GM19238 (cell line): ENCODE data around the gene MGLL.

Experiments
- DNase-seq: peaks from one replicate; pipeline ENCODE4 v3.0.0; 2011; ENCODE audit warnings: low spot score; ENCODE audit not compliant: insufficient read length

Gene MGLL

DNA sequence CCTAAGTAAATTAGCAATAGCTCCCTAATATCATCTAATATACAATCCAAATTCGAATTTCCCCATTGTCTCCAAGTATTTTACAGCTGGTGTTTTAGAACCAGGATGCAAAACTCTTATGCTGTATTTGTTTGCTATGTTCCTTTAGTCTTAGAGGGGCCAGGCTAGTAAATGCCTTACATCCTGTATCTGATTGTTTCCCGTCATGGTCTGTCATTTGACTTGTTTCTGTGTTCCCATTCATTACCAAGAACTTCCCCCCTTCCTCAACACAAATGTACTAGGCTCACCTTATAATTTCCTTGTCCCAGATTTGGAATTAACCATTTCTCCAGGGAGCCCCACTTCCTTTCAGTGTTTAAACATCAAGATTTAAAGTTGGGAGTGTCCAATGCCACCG, 95.4 kb downstream of the MGLL start:
- no peak for DNase-seq

DNA sequence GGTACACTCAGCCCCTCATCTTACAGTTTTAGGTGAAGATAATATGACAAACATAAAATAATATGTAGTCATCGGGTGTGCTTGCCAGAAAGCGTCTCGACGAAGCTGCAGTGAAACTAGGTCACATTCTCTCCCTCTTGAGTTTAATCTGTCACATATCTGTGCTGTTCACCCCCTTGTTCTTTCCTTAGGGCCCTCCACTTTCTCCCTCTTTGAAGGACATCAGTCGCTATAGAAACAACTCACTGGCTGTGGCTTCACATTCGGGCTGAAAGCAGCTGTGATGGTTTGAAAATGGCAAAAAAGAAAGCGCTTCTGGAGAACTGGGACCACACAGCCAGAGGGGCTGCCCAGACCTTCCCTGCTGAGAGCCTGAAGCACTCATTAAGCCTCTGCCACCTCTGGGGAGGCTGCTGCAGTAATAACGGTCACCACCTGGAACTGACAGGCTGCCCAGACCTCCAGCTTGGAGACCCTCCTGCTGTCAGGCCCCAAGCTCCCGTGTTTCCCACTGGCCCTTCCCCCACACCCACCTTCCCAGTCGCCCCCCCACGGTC, 99.2 kb downstream of the MGLL start:
- DNase-seq: no peak

GRCh38 chr3:127722091-127722784, 100.1 kb downstream of the MGLL start:
- DNase-seq: no peak

GRCh38 chr3:127720985-127721935, 101.1 kb downstream of the MGLL start:
- DNase-seq: no peak

- no peak for DNase-seq
These were observed 102.0 kb downstream of the MGLL start for GRCh38 chr3:127720161-127720823.

DNA sequence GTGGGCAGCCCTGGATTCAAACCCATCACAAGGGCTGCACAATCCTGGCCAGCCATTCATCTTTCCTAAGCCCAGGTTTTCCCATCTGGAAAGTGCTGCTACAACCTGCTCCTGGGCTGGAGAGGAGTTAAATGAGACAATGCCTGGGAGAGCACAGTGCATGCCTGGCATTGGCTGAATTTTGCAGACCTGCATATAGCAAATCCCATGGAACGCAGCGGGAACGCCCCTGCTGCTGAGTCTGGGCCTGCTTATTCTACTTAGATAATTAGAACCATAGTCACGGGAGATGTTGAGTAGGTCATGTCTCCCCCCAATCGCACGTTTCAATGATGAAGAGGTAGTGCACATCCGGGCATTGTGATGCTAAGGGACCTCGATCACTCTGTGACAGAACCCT, 102.9 kb downstream of the MGLL start:
- no peak for DNase-seq

DNA sequence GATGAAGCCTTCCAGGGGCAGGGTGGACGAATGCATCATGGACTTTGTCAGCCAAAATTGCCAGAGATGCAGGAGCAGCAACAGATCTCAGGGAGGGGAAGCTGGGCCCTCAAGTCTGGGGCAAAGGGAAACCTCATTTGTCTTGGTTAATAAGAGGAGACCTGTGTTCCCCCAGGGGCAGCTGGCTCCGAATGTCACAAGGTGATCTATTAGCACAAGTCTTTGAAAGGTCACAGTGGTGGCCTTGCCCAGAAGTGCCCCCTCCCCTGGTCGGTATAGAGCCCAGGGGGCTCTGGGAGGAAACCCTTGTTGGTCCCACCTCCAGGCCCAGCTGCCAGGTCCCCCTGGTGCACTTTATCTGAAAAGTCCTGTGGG, 103.4 kb downstream of the MGLL start:
- DNase-seq: no peak

- DNase-seq: no peak
These were observed 103.9 kb downstream of the MGLL start for GRCh38 chr3:127718245-127718915.

DNA sequence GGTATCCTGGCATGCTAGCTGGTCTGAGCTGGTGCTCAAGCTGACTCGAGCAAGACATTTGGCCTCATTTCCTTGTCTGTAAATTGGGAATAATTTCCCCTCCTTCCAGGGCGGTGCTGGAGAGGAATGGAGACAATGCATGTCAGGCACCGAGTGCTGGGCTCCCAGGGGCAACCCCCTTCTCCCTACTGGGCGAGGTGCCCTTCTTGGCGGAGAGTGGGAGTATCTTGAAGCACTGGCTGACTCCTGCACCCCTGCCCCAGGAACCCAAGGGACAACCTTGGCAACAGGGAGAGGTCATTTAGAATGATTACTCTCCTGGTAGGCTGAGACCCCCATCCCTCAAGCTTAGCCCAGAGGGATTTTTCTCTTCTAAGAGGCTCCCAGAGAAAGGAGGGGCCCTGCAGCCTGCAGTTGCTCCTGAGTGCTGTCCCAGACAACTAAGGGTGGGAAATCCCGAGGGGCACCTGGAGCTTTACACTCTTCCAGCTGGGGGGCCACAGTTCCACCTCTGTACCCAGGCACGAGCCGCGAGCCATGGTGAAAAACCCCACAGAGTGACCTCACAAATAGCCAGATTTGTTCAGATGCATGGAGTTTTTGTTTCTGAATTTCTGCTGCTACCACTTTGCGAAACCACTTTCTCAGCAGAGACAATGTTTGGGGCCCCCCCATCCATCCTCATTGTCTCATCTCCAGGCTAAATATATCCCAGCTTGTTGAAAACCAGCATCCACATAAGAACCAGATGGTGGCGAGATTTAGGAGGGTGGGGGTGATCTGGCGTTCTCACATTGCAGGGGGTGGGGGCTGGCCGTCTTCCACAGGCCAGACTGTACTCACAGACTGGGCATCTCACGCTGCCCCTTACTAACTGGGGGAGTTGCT, 104.7 kb downstream of the MGLL start:
- DNase-seq: no peak

DNA sequence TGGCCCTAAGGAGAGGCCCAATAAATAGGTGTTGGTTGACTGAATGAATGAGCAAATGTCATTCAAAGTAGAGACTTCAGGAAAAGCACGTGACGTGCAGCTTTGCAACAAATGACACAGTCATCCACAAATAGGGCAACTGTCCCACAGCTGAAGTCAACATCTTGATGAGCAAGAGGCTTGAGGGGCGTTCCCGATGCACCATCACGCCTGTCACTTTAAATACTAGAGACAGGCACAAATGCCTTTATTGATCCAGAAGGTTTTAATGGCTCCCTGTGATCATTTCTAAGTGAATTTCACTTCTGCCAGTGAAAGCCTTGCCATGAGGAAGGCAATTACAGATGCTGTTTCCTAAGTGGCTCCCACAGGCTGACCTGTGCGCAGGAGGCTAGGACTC, 105.9 kb downstream of the MGLL start:
- DNase-seq: no peak

DNA sequence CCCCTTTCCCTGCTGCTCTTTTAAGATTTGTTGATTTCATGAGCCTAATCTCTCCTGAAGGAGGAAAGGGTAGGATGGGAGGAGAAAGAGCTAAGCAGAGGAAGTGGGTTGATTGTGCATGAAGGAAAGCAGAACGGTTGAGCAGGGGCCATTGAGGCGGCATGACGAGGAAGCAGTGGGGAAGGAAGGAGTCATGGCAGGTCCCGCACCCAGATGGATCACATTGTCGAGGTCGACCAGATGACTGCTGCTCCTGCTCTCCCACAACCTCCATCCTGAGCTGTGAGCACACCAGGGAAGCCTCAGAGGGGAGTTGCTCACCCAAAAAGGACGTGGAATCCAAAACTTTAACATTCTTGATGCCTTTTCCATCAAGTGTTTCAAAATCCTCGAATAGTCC, 106.8 kb downstream of the MGLL start:
- DNase-seq: no peak

DNA sequence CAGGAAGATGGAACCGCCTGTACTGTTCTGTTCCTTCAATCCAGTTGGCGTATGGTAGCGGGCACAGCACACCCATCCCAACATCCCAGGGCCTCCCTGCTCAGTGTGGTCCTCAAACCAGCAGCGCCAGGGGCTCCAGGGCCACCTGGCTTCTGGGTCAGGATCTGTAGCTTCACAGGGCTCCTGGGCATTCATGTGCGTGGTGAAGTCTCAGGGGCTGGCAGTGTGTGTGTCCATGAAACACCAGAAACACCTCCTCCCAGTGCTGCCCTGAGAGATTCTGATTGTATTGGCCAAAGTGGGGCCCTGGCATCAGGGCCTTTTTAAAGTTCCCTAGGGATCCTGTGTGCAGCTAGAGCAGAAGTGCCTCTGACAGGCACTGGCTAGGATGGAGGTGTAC, 107.4 kb downstream of the MGLL start:
- DNase-seq: no peak

GRCh38 chr3:127714125-127714571, 108.2 kb downstream of the MGLL start:
- no peak for DNase-seq

DNA sequence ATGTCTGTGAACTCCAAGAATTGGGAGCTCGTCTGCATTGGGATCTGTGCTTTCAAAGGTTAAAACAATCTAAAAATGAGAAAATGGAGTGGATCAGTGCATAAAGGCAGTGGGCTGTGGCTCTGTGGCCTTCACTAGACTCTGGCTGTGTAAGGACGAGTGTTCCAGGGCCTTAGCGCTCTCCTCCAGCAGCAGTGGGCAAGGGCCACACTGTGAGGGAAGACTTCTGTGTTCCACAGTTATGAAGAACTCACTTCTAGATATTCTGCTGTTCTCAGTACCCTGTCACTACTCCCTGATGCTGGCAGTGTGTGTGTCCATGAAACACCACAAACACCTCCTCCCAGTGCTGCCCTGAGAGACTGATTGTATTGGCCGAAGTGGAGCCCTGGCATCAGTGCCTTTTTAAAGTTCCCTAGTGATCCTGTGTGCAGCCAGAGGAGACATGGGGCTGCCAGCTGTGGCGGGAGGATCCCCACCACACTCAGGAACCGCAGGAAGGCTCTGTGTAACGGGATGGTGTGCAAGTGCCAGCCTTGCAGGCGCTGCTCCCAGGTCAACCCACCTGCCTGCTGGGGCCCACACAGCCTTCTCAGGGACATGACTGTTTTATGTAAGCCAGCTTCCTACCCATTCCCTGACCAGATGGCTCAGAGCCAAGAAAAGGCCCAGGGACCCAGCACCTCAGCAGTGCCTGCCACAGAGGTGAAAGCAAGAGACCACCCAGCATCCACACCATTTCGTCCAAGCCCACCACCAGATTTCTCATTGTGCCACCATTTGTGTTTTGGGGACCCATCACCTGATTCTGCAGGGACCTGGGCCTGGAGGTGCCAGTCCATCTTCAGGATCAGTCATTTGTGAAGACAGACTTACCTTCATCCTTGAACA, 109.2 kb downstream of the MGLL start:
- DNase-seq: no peak

GRCh38 chr3:127712461-127712860, 109.9 kb downstream of the MGLL start:
- DNase-seq: no peak

GRCh38 chr3:127711896-127712295, 110.4 kb downstream of the MGLL start:
- DNase-seq: no peak

GRCh38 chr3:127711021-127711695, 111.2 kb downstream of the MGLL start:
- DNase-seq: no peak

DNA sequence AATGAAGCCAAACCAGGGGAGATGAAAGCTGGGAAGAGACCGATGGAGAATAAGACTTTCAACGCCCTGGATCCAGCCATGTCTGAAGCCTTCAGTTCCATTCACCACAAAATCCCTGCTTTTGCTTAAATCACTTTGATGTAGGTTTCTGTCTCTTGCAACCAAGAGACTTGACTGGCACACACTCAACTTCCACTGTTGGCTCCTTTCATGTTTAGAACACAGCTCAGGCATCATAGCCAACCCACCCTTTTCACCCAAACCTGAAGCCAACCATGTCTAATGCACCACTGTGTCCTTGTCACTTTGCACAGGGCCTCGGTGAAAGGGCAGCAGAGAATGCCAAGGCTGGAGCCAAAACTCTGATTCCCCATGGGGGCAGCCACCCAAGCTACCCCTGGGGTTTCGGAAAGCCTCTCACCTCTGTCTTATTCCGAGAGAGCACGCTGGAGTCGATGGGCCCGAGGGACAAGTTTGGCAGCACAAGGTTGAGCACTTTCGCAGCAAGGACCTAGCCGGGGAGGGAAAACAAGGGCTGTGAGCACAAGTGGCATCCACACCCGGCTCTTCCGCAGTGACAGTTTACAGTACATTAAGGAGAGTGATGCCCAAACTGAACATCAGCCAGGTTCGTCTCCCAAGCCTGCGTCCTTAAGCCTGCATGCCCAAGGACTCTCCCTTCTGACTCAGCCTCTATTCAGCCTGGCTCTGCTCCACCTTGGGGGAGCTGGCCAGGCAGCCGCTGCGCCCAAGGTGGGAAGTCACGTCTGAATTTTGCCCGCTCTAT, 112.0 kb downstream of the MGLL start:
- DNase-seq: no peak
